Stomach (tissue), 9 donors: Measurements from ENCODE around the gene EIPR1. TPM values are rescaled to one million over a fixed set of nuclear protein-coding genes. Genes with fewer than 3 reads are reported as not detected.

ENCODE experiments used
- DNase-seq, 2 donors: peaks; one replicate each; pipeline versions ENCODE4 v3.0.0 to v3.0.0-alpha.2; 2013 to 2019
- H3K27ac ChIP-seq, 5 donors: fragments of 200-600 bp in 4 of 5; sonication (generic) in 4 of 5; one replicate each; pipeline ENCODE4 v1.5.1; 2013 to 2019; ENCODE audit warnings: mild to moderate bottlenecking in 1 of 5, moderate library complexity in 1 of 5
- H3K27me3 ChIP-seq, 3 donors: fragments of 200-600 bp; sonication (generic); one replicate each; pipeline ENCODE4 v1.5.1; 2017 to 2019; ENCODE audit warnings: mixed run types in 1 of 3
- H3K36me3 ChIP-seq, 4 donors: fragments of 200-600 bp; sonication (generic); 1 replicate in 3 of 4; 2 replicates in 1 of 4; pipeline ENCODE4 v1.5.1; 2016 to 2019
- H3K4me1 ChIP-seq, 4 donors: fragments of 200-600 bp; sonication (generic); one replicate each; pipeline ENCODE4 v1.5.1; 2016 to 2019
- H3K4me3 ChIP-seq, 4 donors: fragments of 200-600 bp; sonication (generic) in 3 of 4; one replicate each; pipeline ENCODE4 v1.5.1; 2016 to 2019; ENCODE audit warnings: mild to moderate bottlenecking in 1 of 4
- H3K9me3 ChIP-seq, 4 donors: fragments of 200-600 bp; sonication (generic); one replicate each; pipeline ENCODE4 v1.5.1; 2016 to 2019
- EP300 ChIP-seq: sonication (generic); formaldehyde crosslinking; IDR thresholded peaks from one replicate; pipeline ENCODE4 v1.6.1; 2017; ENCODE audit warnings: antibody characterized with exemption
- POLR2A ChIP-seq, 4 donors: fragments of 450-650 bp; IDR thresholded peaks; one replicate each; pipeline ENCODE4 v1.6.1; 2016; ENCODE audit warnings: antibody characterized with exemption in 4 of 4, control low read depth in 2 of 4, mild to moderate bottlenecking in 1 of 4, moderate library complexity in 1 of 4
- POLR2AphosphoS5 ChIP-seq, 3 donors: sonication (generic); formaldehyde crosslinking; IDR thresholded peaks; one replicate each; pipeline ENCODE4 v1.6.1; 2016; ENCODE audit warnings: antibody characterized with exemption in 3 of 3
- WGBS, 5 donors: extraction: QIAGEN DNeasy Blood & Tissue Kit in 3 of 5; methylation state at CpG; one replicate each; pipeline versions ENCODE4 v1.1.5 to v1.1.7; 2013 to 2018; 5-methylcytosine and 5-hydroxymethylcytosine counted together
- intact Hi-C: fragments of 100-400 bp; cut with DNase I; formaldehyde crosslinking; loops from one replicate; pipeline ENCODE4 v1.15.1; 2023; ENCODE audit warnings: low total_unique reads
- polyA plus RNA-seq, 3 donors: library from polyadenylated mRNA; stranded (reverse); fragments of 200-250 nt; gene quantifications; one replicate each; pipeline ENCODE4 v1.2.3, GENCODE V29; 2013
- total RNA-seq, 5 donors: library from RNA; depleted of rRNA; stranded (reverse); fragments of >200 nt; gene quantifications; one replicate each; pipeline versions ENCODE4 v1.1.0 to v1.2.3, GENCODE V29; 2014 to 2016
- TF ChIP-seq, protein P1 (sequence below), 7 experiments: fragments of 450-650 bp in 4 of 7; fragments of 200-600 bp in 3 of 7; sonication (generic) in 3 of 7; IDR thresholded peaks; one replicate each; pipeline ENCODE4 v1.5.1; 2016 to 2019; ENCODE audit warnings: antibody characterized with exemption in 7 of 7, control low read depth in 2 of 7, mild to moderate bottlenecking in 1 of 7
- donor health status: healthy with polysubstance abuse.
- donor health status: Bipolar disorder and iron deficiency.
- donor health status: healthy.

The EIPR1 gene
- total and polyA plus RNA-seq, 8 donors: 1.2 to 39.4 (median 12.7) TPM

DNA sequence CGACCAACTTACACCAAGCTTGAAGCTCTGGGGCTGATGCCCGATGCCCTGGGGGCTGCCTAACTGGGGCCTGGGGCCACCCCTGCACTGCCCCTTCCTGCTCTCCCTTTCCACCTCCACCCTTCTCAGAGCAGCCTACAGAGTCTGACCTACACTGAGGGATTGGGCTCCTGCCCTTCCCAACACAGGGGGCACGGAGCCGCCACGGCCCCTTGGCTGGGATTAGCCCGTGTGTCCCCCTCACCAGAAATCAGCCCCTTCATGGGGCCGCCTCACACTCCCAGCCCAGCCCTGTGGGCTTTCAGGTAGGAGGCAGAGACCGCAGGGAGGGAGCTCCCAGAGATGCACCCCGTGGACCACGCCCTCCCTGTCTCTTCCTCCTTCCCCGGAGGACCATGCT, 198.0 kb downstream of the EIPR1 start:
- no peak overlapping the region for H3K4me3 ChIP-seq
- no peak overlapping the region for H3K27ac ChIP-seq
- no peaks in the 10 kb centered on the region for H3K9me3 ChIP-seq
- no peaks in the 10 kb centered on the region for H3K4me1 ChIP-seq
- H3K36me3 ChIP-seq: peaks cover 0 to 39% (median 28%) of the 10 kb centered on the region in 4 donors
- WGBS, 5 donors: 94 to 97% (median 96%) methylated on average over 10 to 11 of the region's 11 CpGs
- no peaks in the 10 kb centered on the region for H3K27me3 ChIP-seq
- no peak for DNase-seq
- TF ChIP-seq, protein P1, sequence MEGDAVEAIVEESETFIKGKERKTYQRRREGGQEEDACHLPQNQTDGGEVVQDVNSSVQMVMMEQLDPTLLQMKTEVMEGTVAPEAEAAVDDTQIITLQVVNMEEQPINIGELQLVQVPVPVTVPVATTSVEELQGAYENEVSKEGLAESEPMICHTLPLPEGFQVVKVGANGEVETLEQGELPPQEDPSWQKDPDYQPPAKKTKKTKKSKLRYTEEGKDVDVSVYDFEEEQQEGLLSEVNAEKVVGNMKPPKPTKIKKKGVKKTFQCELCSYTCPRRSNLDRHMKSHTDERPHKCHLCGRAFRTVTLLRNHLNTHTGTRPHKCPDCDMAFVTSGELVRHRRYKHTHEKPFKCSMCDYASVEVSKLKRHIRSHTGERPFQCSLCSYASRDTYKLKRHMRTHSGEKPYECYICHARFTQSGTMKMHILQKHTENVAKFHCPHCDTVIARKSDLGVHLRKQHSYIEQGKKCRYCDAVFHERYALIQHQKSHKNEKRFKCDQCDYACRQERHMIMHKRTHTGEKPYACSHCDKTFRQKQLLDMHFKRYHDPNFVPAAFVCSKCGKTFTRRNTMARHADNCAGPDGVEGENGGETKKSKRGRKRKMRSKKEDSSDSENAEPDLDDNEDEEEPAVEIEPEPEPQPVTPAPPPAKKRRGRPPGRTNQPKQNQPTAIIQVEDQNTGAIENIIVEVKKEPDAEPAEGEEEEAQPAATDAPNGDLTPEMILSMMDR (IDR thresholded peaks at IDR 0.05): no peak
- TF ChIP-seq EP300 (no peak), POLR2AphosphoS5 (IDR thresholded peaks at IDR 0.05) (no peak), POLR2A (IDR thresholded peaks at IDR 0.05) (no peak)
- intact Hi-C loops: no loop called here

DNA sequence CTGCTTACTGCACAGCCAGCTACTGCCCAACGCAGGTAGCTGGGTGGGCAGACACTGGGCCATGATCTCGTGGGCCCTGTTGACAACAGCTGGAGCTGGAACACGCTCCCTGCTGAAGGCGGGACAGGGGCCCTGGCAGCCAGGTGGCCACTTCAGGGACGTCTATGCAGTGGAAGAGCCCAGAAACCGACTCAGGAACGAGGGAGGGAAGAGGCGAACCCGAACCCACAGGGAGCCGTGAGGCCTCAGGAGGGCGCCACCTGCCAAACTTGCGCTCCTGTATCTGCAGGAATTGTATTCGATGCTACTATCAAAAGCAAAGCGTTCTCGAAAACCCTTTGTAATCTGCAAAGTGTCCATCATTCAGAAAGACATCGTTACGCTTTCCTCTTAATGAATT, 198.4 kb downstream of the EIPR1 start:
- Histone ChIP-seq H3K9me3 (no peaks in the 10 kb centered on the region), H3K27me3 (no peaks in the 10 kb centered on the region), H3K27ac (no peak overlapping the region), H3K4me3 (no peak overlapping the region), H3K36me3 (peaks cover 0 to 40% (median 30%) of the 10 kb centered on the region in 4 donors), H3K4me1 (no peaks in the 10 kb centered on the region)
- TF ChIP-seq POLR2AphosphoS5 (IDR thresholded peaks at IDR 0.05) (no peak), POLR2A (IDR thresholded peaks at IDR 0.05) (no peak), EP300 (no peak)
- TF ChIP-seq, protein P1 (IDR thresholded peaks at IDR 0.05): no peak
- 85 to 88% (median 86%) methylated on average over 17 of the region's 17 CpGs for WGBS, 5 donors
- no peak for DNase-seq
- intact Hi-C loops: no loop called here

DNA sequence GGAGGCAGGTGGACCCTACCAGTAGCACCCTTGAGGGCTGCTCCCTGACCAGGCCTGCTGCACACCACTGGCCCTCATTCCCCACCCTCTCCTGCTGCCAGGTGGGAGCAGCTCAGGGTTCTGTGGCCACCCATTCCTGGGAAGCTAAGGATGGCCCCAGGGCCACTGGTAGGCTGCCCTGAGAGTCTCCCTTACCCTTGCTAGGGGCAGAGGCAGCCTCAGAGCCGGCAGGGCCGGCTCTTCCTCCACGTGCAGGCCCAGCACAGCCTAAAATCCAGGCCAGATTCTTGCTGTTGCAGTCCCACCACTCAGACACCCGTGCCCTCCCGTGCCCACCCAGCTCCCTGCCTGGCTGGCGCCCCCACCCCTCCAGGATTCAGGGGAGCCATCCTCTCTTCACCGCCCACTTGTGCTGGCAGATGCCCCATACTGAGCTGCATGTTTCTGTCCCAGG, 199.0 kb downstream of the EIPR1 start:
- H3K4me1 ChIP-seq: no peaks in the 10 kb centered on the region

DNA sequence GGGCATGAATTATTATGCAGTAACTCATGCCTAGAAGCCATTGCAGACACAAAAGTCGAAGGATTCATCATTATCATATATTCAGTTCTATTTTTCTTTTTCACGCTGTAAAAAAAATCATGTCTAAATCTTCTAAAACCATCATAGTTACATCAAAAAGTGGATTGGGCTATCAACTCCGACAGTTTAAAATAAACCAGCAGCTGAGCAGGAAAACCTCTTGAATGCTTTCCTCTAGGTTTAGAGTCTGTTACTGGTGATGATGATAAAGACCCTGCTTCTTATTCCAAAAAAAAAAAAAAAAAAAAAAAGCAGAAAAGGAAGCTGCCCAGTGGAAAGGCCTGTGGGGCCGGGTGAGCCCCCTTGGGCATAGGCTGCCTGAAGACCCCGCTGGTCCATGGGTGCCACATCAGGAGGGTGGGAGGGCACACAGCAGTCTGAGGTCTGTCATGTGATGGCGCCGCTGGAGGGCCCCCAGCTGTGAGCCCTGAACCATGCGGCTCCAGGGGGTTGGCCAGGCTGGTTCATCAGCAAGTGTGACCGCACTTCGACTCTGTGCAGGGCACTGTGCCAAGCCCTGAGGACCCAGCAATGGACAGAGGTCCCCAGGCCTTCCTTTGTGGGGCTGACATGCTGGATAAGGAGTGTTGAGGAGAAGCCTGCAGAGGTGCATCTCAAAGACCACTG, 199.6 kb downstream of the EIPR1 start:
- Histone ChIP-seq H3K27me3 (no peaks in the 10 kb centered on the region), H3K9me3 (no peaks in the 10 kb centered on the region), H3K27ac (no peak overlapping the region), H3K36me3 (peaks cover 0 to 48% (median 29%) of the 10 kb centered on the region in 4 donors), H3K4me1 (no peaks in the 10 kb centered on the region), H3K4me3 (no peak overlapping the region)
- intact Hi-C loops: no loop called here
- TF ChIP-seq EP300 (no peak), POLR2A (IDR thresholded peaks at IDR 0.05) (no peak), POLR2AphosphoS5 (IDR thresholded peaks at IDR 0.05) (no peak)
- TF ChIP-seq, protein P1 (IDR thresholded peaks at IDR 0.05): no peak
- 89 to 97% (median 93%) methylated on average over 10 of the region's 10 CpGs for whole genome bisulfite sequencing, 5 donors
- DNase-seq: no peak

More for the DNA sequence above, 199.0 kb downstream of the EIPR1 start:
- TF ChIP-seq, protein P1 (IDR thresholded peaks at IDR 0.05): no peak
- no peak for TF ChIP-seq POLR2A (IDR thresholded peaks at IDR 0.05)
- no peak for TF ChIP-seq EP300
- no peak for TF ChIP-seq POLR2AphosphoS5 (IDR thresholded peaks at IDR 0.05)
- no peak for DNase-seq
- H3K36me3 ChIP-seq: peaks cover 0 to 42% (median 26%) of the 10 kb centered on the region in 4 donors
- H3K27me3 ChIP-seq: no peaks in the 10 kb centered on the region
- H3K4me3 ChIP-seq: no peak overlapping the region
- H3K27ac ChIP-seq: no peak overlapping the region
- intact Hi-C loops: no loop called here
- no peaks in the 10 kb centered on the region for H3K9me3 ChIP-seq
- WGBS, 5 donors: 85 to 91% (median 90%) methylated on average over 3 to 7 of the region's 7 CpGs
